Activated naive CD8-positive, alpha-beta T cell treated with anti-CD3 and anti-CD28 coated beads, Interleukin-2, amount 50 U/mL, for 24 hours (primary cell): ENCODE results near the gene NTN5.
"Not testable (repeated sequence)": the region's sequence is repeated elsewhere in the genome, so short reads cannot be mapped to it uniquely, and the experiment has no call there.

Experiments
- ATAC-seq: fragments of 150-1000 bp; cut with Tn5 transposase; one replicate; pipeline ENCODE4 v1.10.0; 2021
- DNase-seq: peaks from one replicate; pipeline ENCODE4 v3.0.0; 2021
- H3K27ac Mint-ChIP-seq: one replicate; pipeline ENCODE4 v1.8.0; 2021; ENCODE audit warnings: mild to moderate bottlenecking, mixed read lengths
- H3K27me3 Mint-ChIP-seq: one replicate; pipeline ENCODE4 v1.8.0; 2021; ENCODE audit warnings: mixed read lengths
- H3K36me3 Mint-ChIP-seq: one replicate; pipeline ENCODE4 v1.8.0; 2021; ENCODE audit warnings: low read depth, mixed read lengths
- H3K4me1 Mint-ChIP-seq: one replicate; pipeline ENCODE4 v1.8.0; 2021; ENCODE audit warnings: mixed read lengths
- H3K4me3 Mint-ChIP-seq: one replicate; pipeline ENCODE4 v1.8.0; 2021; ENCODE audit warnings: mild to moderate bottlenecking, moderate library complexity, mixed read lengths
- H3K9me3 Mint-ChIP-seq: one replicate; pipeline ENCODE4 v1.8.0; 2021; ENCODE audit warnings: mixed read lengths

The NTN5 gene

DNA sequence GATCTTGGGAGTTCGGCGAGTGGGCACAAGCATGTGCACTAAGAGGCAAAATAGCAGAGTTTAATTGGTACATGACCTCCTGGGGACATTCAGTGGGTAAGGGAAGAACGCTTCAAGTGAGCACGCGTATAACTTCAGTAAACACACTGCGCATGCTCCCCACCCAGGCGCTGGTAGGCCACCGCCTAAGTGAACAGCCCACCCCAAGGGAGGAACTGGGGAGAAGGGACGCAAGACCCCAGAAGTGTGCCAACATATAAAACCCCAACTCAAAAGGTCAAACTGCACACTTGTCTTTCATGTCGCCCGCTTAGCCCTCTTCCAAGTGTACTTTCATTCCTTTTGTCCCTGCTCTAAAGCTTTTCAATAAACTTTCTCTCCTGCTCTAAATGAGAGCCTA lies 10.5 kb upstream of the NTN5 start:
- Mint-ChIP-seq H3K9me3 (no peaks in the 10 kb centered on the region), H3K36me3 (no peaks in the 10 kb centered on the region), H3K4me1 (no peaks in the 10 kb centered on the region), H3K27ac (no peak overlapping the region), H3K27me3 (no peaks in the 10 kb centered on the region), H3K4me3 (no peak overlapping the region)
- DNase-seq = no peak
- no peak for ATAC-seq

DNA sequence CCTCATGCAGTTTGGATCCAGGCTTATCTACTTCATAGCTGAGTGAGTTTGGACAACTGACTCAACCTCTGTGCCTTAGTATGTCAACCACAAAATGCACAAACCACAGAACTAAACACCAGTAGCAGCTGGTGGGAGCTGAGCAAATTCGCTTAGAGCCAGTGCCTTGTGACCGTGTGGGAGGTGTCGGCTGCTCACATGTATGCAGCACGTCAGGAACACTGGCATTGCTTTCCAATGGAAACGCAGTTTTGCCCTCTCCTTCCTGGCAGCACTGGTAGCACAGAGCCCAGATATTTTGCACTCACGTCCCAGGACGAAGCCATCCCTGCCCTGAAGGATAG lies 8.3 kb upstream of the NTN5 start:
- ATAC-seq = peak; percentile 46
- H3K27me3 Mint-ChIP-seq = no peaks in the 10 kb centered on the region
- no peak overlapping the region for H3K4me3 Mint-ChIP-seq

DNA sequence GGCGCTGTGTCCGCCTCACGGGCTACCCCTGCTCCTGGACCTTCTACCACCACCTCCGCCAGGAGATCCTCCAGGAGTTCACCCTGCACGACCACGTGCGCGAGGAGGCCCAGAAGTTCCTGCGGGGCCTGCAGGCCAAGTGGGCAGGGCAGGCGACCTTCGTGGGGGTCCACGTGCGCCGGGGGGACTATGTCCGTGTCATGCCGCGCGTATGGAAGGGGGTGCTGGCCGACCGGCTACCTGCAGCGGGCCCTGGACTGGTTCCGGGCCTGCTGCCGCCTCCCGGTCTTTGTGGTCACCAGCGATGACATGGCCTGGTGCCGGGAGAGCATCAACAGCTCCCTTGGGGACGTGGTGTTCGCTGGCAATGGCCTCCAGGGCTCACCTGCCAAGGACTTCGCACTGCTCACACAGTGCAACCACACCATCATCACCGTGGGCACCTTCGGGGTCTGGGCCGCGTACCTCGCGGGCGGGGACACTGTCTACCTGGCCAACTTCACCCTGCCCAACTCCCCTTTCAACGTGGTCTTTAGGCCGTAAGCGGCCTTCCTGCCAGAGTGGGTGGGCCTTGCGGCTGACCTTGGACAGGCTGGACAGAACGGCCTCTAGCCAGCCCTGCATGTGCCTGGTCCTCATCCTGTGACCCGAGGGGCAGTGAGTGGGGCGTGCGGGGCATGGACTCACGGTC lies 7.8 kb upstream of the NTN5 start:
- no peak for DNase-seq
- no peak overlapping the region for H3K4me3 Mint-ChIP-seq
- no peaks in the 10 kb centered on the region for H3K27me3 Mint-ChIP-seq
- ATAC-seq = no peak
- no peaks in the 10 kb centered on the region for H3K36me3 Mint-ChIP-seq
- H3K27ac Mint-ChIP-seq = no peak overlapping the region
- H3K4me1 Mint-ChIP-seq = no peaks in the 10 kb centered on the region
- no peaks in the 10 kb centered on the region for H3K9me3 Mint-ChIP-seq

More for the DNA sequence above, 8.3 kb upstream of the NTN5 start:
- no peak for DNase-seq
- Mint-ChIP-seq H3K9me3 (no peaks in the 10 kb centered on the region), H3K36me3 (no peaks in the 10 kb centered on the region), H3K27ac (no peak overlapping the region), H3K4me1 (no peaks in the 10 kb centered on the region)

DNA sequence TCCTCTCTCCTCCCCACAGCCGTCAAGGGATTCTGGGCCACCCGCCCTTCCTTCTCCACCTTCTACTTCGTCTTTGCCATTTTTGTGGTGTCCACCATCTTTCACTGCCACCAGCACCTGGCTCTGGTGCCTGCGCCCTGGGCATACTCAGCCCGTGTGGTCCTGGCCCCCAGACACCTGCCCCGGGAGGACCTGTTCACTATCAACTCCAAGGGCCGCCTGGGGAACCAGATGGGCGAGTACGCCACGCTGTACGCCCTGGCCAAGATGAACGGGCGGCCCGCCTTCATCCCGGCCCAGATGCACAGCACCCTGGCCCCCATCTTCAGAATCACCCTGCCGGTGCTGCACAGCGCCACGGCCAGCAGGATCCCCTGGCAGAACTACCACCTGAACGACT lies 7.2 kb upstream of the NTN5 start:
- not testable (repeated sequence) for H3K27ac Mint-ChIP-seq, H3K36me3 Mint-ChIP-seq, DNase-seq

DNA sequence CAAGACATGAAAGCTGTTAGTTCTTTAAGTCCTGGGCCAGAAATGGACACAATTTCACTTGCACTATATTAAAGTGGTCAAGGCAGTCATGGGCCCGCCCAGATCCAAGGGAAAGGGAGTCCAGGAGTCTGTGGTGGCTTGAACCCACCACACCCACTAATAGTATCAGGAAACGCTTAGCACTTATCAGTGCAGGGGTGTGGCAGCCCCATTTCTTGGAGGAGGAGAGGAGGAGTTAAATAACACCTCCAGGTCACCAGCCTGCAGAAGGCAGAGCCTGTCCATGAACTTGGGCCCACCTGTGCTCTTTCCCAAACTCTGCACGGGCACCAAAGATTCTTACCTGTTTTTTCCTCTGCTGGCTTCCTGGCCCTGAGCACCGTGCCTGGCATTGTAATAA lies 5.4 kb upstream of the NTN5 start:
- H3K27me3 Mint-ChIP-seq = no peaks in the 10 kb centered on the region
- peaks cover 6% of the 10 kb centered on the region for H3K4me1 Mint-ChIP-seq
- H3K36me3 Mint-ChIP-seq = no peaks in the 10 kb centered on the region
- no peaks in the 10 kb centered on the region for H3K9me3 Mint-ChIP-seq
- no peak overlapping the region for H3K27ac Mint-ChIP-seq
- no peak overlapping the region for H3K4me3 Mint-ChIP-seq
- ATAC-seq (no peak), DNase-seq (no peak)

More for the DNA sequence above, 7.2 kb upstream of the NTN5 start:
- H3K27me3 Mint-ChIP-seq, ATAC-seq, H3K9me3 Mint-ChIP-seq, H3K4me1 Mint-ChIP-seq, H3K4me3 Mint-ChIP-seq: not testable (repeated sequence)

DNA sequence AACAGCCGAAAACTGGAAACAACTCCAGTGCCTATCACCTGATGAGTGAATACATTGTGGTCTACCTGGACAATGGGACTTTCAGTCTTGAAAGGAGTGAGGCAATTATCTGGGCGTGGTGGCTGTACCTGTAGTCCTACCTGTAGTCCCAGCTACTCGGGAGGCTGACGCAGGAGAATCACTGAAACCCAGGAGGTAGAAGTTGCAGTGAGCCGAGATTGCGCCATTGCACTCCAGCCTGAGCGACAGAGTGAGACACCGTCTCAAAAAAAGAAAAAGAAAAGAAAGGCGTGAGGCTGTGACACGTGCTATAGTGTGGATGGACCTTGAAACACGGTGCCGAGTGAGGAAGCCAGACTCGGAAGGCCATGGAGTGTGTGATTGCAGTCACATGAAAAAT lies 4.1 kb upstream of the NTN5 start:
- H3K36me3 Mint-ChIP-seq = no peaks in the 10 kb centered on the region
- H3K27me3 Mint-ChIP-seq = no peaks in the 10 kb centered on the region
- H3K27ac Mint-ChIP-seq = no peak overlapping the region
- H3K9me3 Mint-ChIP-seq = no peaks in the 10 kb centered on the region
- ATAC-seq (no peak), DNase-seq (no peak)
- H3K4me1 Mint-ChIP-seq = peaks cover 6% of the 10 kb centered on the region
- H3K4me3 Mint-ChIP-seq = no peak overlapping the region

DNA sequence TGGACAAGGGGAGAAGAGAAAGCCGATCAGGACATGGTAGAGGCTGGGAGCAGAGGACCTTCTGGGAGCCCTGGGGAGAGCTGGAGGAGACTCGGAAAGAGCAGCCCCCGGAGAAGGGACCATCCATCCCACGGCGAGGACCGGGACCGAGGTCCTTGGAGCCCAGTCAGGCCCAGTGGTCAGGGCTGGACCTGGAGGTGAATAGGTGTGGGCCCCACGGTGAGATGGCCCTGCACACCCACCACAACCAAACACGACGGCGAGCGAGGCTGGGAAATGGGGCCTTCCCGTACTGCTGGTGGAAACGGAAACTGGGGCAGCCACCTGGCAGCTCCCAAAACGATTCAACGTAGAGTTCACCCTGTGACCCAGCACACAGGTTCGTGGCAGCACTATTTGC lies 3.7 kb upstream of the NTN5 start:
- Mint-ChIP-seq H3K36me3 (no peaks in the 10 kb centered on the region), H3K4me3 (no peak overlapping the region), H3K27me3 (no peaks in the 10 kb centered on the region), H3K27ac (no peak overlapping the region), H3K4me1 (peaks cover 6% of the 10 kb centered on the region), H3K9me3 (no peaks in the 10 kb centered on the region)
- DNase-seq = no peak
- ATAC-seq = no peak

DNA sequence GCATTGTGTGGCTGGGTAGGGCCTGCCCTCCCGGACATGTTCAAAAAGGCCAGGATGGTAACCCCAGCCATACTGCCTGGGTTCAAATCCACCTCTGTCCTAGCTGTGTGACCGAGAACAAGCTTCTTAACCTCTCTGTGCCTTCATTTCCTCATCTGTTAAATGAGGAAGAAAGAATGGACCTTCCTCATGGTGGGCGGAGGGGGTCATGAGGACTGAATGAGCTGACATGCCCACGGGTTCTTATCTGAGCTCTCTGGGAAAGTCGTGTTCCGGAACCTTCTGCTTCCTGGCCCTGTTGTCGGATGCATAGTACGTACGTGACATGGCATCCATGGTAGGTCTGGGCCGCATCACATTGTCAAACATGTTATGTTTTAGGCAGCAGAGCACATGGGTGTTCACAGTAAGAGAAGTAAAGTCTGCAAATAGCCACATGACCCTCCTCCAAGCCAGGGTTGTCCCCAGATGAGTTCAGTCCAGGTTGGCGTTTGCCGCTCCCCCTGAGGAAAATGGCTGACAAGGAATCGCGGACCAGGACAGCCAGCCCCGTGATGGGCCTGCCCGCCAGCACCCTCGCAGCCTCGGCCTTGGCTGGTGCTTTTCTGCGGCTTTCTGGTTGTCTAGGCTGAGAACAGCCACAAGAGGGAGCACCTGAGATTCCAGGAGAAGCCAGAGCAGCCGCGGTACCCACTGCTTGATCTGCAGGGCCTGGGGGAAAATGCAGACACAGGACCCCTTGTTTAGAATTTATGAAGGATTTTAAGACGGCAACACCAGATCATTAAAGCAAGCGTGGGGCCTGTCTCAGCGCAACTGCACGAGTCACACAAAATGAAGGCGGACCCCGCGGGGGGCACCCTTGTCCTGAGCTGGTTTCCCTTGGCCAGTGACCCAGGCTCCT lies 2.4 kb upstream of the NTN5 start:
- no peaks in the 10 kb centered on the region for H3K27me3 Mint-ChIP-seq
- DNase-seq = peak; percentile 76
- H3K9me3 Mint-ChIP-seq = no peaks in the 10 kb centered on the region
- ATAC-seq = peak; percentile 74
- H3K36me3 Mint-ChIP-seq = no peaks in the 10 kb centered on the region
- no peak overlapping the region for H3K27ac Mint-ChIP-seq
- peaks cover 6% of the 10 kb centered on the region for H3K4me1 Mint-ChIP-seq
- no peak overlapping the region for H3K4me3 Mint-ChIP-seq

DNA sequence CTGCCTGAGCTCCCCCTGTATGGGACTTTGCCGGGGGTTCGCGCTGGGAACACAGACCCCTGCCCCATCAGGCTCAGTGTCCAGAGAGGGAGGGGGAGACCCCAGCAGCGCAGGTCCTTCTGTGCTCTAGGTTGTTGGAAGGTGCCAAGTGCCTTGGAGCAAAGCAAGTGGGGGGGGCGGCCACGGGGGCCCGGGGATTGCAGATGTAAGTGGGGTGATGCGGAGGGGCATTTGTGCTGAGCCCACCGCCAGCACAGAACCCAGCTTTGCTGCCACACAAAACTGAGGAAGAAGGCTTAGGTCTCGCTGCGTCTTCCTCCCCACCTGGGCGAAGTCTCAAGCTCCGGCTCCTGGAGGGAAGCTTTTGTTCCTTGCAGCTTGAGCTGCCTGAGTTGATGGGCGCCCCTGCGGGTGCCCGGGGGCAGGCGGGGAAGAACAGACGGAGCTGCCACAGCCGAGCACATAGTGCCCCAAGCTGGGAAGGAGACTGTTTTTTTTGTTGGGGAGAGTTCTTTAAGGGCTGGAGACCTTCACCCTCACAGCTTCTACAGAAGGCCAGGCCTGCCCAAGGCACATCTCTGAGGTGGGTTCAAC lies 1.5 kb upstream of the NTN5 start:
- Mint-ChIP-seq H3K27me3 (no peaks in the 10 kb centered on the region), H3K4me3 (no peak overlapping the region), H3K4me1 (peaks cover 8% of the 10 kb centered on the region), H3K36me3 (no peaks in the 10 kb centered on the region), H3K27ac (no peak overlapping the region), H3K9me3 (no peaks in the 10 kb centered on the region)
- ATAC-seq (no peak), DNase-seq (no peak)

DNA sequence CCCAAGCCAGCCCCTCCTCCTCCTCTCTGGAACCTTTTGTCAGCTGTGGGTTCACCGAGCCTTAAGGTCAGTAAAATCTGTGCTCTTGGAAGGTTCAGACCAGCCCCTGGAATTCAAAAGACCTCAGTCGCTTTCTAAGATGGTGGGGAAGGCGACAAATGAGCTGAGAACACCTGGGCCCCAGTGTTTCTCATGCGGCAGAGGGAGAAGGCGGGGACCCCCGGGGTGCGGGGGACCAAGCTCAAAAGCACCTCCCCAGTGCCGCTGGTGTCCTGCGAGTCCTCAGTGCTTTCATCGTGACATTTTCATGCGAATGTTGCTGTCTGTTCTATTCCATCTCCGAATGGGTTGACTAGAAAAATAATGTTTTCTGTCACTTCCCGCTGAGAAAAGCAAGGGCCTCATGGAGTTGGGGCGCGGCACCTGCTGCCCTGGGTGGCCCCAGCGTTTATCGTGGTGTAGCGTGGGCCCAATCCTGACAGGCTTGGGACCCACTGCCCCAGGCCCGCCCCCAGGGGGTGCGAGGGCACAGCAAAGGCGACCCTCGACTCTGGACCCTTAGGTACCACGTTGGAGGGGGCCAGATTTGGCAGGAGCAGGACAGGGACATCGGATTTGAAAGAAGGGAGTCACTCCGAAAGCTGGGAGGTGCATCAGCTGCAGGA lies 751 bp upstream of the NTN5 start:
- no peak for DNase-seq
- no peaks in the 10 kb centered on the region for H3K27me3 Mint-ChIP-seq
- H3K4me3 Mint-ChIP-seq = no peak overlapping the region
- H3K4me1 Mint-ChIP-seq = peaks cover 8% of the 10 kb centered on the region
- no peak overlapping the region for H3K27ac Mint-ChIP-seq
- ATAC-seq = no peak
- H3K9me3 Mint-ChIP-seq = peaks cover 4% of the 10 kb centered on the region
- no peaks in the 10 kb centered on the region for H3K36me3 Mint-ChIP-seq

DNA sequence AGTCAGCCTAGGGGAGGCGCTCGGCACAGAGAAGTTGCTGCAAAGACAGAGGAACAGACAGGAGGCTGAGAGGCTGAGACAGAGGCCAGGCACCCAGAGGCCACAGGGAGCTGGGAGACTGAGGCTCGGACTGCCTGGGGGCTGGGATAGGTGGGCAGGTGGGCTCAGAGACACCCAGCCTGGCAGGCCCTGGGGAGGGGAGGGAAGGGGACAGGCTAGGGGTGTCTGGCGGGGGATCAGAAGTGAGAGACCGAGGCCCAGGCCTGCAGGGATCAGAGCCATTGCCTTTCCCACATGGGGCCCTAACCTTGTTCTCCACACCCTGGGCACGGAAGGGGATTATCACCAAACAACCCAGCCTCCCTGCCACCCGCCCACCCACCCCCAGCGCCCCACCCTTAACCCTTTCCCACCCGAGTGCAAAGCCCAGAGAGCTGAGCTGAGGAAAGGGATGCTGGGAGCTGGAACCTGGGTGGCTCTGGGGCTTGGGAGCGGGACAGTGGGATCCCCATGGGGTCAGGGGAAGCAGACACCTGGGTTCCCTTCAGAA lies 1.3 kb downstream of the NTN5 start:
- no peak overlapping the region for H3K27ac Mint-ChIP-seq
- H3K4me3 Mint-ChIP-seq = no peak overlapping the region
- DNase-seq = no peak
- no peak for ATAC-seq
- peaks cover 4% of the 10 kb centered on the region for H3K9me3 Mint-ChIP-seq
- H3K27me3 Mint-ChIP-seq = no peaks in the 10 kb centered on the region
- peaks cover 8% of the 10 kb centered on the region for H3K4me1 Mint-ChIP-seq
- H3K36me3 Mint-ChIP-seq = no peaks in the 10 kb centered on the region

DNA sequence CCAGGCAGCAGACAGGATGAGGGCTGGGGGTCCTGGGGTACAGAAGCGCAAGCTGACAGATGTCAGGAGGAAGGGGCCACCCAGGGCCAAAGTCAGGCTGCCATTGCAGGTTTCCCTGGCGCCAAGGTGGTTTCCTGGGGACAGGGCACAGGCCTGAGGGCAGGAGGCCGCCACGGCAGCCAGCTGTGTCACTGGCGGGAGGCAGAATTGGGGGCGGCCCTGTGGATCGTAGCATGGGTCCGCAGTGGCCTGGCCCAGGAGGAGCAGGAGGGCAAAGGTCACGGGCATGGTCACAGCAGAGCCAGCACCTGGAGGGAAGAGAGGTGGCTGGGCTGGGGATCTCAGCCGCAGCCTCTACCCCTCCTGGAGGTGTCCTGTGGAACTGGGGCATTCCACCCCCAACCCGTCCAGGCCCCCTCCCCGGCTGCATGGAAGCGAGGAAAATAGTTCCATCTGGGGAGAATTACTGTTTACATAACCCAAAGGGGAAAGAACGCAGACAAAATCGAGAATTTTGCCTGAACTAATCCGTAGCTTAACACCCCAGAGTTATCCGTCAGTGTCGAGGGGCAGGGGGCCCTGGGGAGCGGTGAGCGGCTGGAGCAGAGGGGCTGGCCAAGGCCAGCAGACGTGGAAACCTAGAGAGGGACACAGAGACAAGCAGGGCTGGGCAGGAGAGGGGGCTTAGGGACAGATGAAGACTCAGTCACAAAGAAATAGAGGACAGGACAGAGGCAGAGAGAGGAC lies 1.9 kb downstream of the NTN5 start:
- H3K4me3 Mint-ChIP-seq = no peak overlapping the region
- no peaks in the 10 kb centered on the region for H3K36me3 Mint-ChIP-seq
- ATAC-seq (no peak), DNase-seq (no peak)
- H3K9me3 Mint-ChIP-seq = peaks cover 4% of the 10 kb centered on the region
- peaks cover 8% of the 10 kb centered on the region for H3K4me1 Mint-ChIP-seq
- H3K27me3 Mint-ChIP-seq = no peaks in the 10 kb centered on the region
- no peak overlapping the region for H3K27ac Mint-ChIP-seq

DNA sequence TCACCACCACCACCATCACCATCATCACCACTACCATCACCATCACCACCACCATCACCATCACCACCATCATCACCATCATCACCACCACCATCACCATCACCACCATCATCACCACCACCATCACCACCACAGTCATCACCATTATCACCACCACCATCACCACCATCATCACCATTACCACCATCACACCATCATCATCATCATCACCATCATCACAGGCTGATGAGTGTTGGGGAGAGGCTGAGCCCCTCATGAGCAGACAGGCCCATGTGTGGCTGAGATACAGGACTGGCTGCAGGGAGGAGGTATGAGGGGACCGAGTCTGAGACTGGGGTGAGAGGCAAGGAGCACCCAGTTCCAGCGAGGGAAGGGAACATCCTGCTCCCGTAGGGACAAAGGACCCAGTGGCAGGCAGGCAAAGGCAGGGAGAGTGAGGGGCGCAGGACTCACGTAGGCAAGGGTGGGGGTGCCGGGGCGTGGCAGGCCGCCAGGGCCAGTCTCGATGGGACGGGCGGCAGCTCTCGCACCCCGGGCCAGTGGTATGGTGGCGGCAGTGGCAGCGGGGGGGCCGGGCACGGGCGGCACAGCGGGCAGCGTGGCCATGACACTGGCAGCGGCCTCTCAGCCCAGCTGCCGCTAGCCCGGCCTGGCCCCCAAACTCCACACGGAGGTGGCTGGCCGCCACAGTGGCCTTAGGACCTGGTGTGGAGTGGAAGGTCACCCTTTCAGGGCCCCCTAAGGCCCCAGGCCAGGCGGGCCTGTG lies 2.7 kb downstream of the NTN5 start:
- no peak for ATAC-seq
- Mint-ChIP-seq H3K36me3 (no peaks in the 10 kb centered on the region), H3K27ac (peak overlapping the region; percentile 30), H3K4me3 (no peak overlapping the region), H3K27me3 (no peaks in the 10 kb centered on the region), H3K9me3 (peaks cover 4% of the 10 kb centered on the region), H3K4me1 (peaks cover 4% of the 10 kb centered on the region)
- no peak for DNase-seq
